Ramos (cell line): Measurements from ENCODE around the gene MYBBP1A.

Source experiments
- in situ Hi-C: fragments of 300-500 bp; cut with MboI; formaldehyde crosslinking; loops from one replicate; pipeline ENCODE4 v1.14.3; 2022; ENCODE audit warnings: low sequenced_read_pairs; ENCODE audit not compliant: unreplicated experiment

The MYBBP1A gene

DNA sequence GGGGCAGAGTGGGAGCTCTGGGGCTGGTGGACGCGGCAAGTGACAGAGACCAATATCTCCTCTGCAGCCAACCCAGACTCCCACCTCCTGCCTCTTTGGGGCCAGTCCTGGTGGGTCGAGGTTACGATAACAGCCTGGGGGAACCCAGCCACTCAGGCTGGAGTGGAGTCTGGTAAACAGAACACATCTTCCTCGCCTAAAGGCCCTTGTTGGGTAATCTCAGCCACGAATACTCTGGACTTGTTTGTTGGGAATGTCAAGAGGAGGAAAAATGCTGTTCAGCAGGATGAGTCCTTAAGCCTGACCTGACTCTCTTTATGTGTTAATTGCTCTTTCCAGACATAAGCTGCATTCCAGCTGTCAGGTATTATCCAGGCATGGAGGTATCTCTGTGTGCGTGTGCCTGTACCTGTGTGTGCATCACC is 64.5 kb downstream of the MYBBP1A start:
- in situ Hi-C loops = no loop called here

DNA sequence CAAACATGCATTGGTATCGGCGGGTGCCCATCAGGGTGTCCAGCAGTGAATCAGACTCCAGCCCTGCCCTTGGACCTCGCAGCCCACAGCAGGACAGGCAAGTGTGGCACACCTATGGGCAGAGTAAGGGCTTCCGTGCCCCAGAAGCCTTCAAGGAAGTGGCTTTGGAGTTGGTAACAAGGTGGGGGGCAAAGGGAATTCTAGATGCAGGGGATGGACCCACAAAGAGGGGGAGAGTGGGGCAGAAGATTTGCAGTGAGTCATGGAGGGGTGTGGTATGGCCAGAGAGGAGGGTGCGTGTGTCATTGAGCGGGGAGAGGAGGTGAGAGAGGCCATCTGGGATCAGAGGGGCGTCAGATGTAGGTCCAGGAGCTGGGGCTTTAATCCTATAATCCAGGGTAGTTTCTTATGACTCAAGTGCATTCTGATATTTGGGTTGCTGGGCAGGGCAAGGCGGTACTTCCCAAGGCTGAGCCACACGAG is 65.0 kb downstream of the MYBBP1A start:
- in situ Hi-C loops = no loop called here

DNA sequence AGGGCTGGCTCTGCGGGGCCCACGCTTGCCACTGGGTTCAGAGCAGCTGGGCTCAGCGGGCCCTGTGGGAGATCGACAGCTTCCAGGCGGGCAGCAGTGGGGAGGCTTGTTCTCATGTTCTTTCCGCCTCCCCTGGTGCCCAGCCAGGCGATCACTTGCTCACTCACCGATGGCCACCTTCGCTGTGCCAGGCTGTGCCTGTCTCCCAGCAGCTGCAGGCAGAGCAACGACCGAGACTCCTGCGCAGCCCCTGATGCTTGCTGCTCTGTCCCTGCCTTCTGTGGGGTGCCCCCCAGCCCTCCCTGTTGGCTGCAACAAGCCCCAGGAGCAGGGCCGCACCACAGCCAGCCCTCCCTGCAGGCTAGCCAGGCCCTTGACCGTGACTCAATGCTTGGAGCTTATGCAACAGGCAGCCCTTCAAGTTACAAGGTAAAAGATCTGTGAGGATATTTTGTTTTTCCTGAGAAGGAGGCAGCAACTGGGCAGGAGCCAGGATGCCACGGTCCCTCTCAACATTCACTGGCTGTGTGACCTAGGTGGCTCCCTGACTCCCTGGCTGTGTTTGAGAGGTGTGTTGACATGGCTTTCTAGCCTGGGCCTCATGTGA is 66.1 kb downstream of the MYBBP1A start:
- in situ Hi-C loops = no loop called here
